ENCODE measurements around the gene SERPINE3.

SERPINE3 gene

GRCh38 chr13:51347099-51347498 lies 7.6 kb downstream of the SERPINE3 start:
- DNase-seq (ENCODE audit: insufficient read length): no peak
- FAIRE-seq: no peak

DNA sequence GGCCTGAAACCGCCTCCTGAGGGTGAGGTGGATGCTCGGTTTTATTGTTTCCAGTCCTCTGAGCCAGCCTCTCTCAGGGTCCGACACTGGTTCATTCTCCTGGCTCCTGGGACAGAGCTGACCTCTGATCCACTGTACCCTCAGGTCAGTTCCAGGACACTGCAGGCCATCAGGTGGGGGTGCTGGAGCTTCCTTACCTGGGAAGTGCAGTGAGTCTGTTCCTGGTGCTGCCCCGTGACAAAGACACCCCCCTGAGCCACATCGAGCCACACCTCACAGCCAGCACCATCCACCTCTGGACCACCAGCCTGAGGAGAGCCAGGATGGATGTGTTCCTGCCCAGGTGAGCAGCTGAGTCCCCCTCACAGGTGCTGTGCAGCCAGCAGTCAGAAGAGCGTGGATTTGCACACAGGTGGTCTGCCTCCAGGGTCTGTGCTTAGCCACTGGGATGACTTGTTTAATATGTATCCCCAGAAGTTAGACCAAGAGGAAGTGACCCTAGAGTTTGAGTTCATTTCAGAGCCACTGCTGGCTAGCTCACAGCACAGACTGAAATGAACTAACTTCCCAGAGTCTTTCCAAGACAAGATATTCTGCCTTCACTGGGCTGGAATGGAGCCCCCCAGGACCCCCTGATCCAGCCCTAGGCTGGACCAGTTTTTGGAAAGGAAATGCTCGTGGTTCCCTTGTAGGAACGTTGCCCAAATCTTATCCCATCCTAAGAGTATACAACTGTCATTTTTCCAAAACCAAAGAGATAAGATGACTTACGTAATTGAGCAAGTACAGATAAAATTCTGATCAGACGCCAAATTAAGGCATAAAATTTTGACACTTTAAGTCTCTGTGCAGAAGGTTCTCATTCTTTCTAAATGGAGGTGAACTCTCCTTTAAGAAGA lies 8.8 kb downstream of the SERPINE3 start:
- TF ChIP-seq POLR2AphosphoS5 (IDR thresholded peaks at IDR 0.05; ENCODE audit: low read depth, low read length) (no peak), TAF1 (IDR thresholded peaks at IDR 0.05; ENCODE audit: borderline replicate concordance, low read depth, low read length) (no peak), POLR2A (IDR thresholded peaks at IDR 0.05; ENCODE audit: low read depth, low read length) (no peak)
- FAIRE-seq (no peak), DNase-seq (ENCODE audit: insufficient read length) (no peak)

More at GRCh38 chr13:51347099-51347498, 7.6 kb downstream of the SERPINE3 start:
- TF ChIP-seq POLR2A (IDR thresholded peaks at IDR 0.05; ENCODE audit: low read depth, low read length) (no peak), POLR2AphosphoS5 (IDR thresholded peaks at IDR 0.05; ENCODE audit: low read depth, low read length) (no peak), TAF1 (IDR thresholded peaks at IDR 0.05; ENCODE audit: borderline replicate concordance, low read depth, low read length) (no peak)

GRCh38 chr13:51349016-51349415 lies 9.5 kb downstream of the SERPINE3 start:
- DNase-seq (ENCODE audit: insufficient read length) (no peak), FAIRE-seq (no peak)
- TF ChIP-seq POLR2A (IDR thresholded peaks at IDR 0.05; ENCODE audit: low read depth, low read length) (no peak), TAF1 (IDR thresholded peaks at IDR 0.05; ENCODE audit: borderline replicate concordance, low read depth, low read length) (no peak), POLR2AphosphoS5 (IDR thresholded peaks at IDR 0.05; ENCODE audit: low read depth, low read length) (no peak)

DNA sequence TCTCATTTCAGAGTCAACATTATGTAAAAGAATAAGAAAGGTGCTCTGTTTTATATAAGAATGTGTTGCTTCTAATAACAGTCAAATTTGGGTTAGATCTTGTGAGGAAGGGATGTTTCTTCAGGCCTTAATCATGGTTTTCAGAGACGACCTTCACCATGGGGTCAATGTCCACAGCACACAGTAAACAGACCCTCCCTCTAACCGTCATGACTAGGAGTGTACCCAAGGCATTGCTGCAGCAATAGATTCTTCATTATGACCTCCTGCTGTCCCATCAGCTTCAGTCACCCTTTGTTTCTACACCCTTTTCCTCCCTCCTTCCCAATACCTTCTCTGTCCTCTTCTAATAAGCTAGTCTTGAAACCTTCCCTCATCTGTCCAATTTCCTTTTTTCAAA lies 15.7 kb downstream of the SERPINE3 start:
- DNase-seq (ENCODE audit: insufficient read length) (no peak), FAIRE-seq (no peak)
- no peak for TF ChIP-seq POLR2AphosphoS5 (IDR thresholded peaks at IDR 0.05; ENCODE audit: low read depth, low read length)
- no peak for TF ChIP-seq POLR2A (IDR thresholded peaks at IDR 0.05; ENCODE audit: low read depth, low read length)
- no peak for TF ChIP-seq TAF1 (IDR thresholded peaks at IDR 0.05; ENCODE audit: borderline replicate concordance, low read depth, low read length)

DNA sequence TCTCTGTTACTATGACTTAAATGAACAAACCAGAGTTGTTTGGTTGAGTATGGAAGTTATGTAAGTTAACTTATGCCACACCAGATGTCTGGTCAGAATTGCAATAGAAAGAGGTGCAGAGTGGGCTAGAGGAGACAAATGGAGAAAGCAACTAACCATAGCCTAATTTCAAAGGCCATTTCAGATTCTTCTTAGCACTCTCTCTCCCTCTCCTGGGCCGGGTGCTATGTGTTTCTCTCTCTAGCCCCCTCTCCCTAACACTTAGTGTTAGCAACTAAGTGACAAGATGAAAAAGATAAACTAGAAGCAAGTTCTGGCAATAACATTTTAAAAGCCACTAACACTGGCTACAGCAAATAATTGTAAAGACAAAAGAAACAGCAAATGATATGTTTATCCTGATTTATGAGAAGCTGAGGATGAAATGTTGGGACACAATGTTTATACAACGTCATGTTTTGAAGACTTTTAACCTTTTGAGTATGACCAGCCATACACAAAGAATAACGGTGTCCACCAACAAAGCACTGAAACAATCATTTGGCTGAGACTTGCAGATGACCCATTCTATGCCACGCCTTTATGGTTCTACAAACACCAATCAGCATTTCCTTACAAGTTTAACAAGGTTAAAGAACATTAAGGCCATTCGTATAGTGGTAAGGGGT lies 18.6 kb downstream of the SERPINE3 start:
- no peak for FAIRE-seq
- no peak for TF ChIP-seq TAF1 (IDR thresholded peaks at IDR 0.05; ENCODE audit: borderline replicate concordance, low read depth, low read length)
- no peak for TF ChIP-seq POLR2AphosphoS5 (IDR thresholded peaks at IDR 0.05; ENCODE audit: low read depth, low read length)
- no peak for TF ChIP-seq POLR2A (IDR thresholded peaks at IDR 0.05; ENCODE audit: low read depth, low read length)
- no peak for DNase-seq (ENCODE audit: insufficient read length)

- DNase-seq (ENCODE audit: insufficient read length) (no peak), FAIRE-seq (no peak)
- TF ChIP-seq POLR2A (IDR thresholded peaks at IDR 0.05; ENCODE audit: low read depth, low read length) (no peak), TAF1 (IDR thresholded peaks at IDR 0.05; ENCODE audit: borderline replicate concordance, low read depth, low read length) (no peak), POLR2AphosphoS5 (IDR thresholded peaks at IDR 0.05; ENCODE audit: low read depth, low read length) (no peak)
Observed at GRCh38 chr13:51359352-51359751, 19.9 kb downstream of the SERPINE3 start.

DNA sequence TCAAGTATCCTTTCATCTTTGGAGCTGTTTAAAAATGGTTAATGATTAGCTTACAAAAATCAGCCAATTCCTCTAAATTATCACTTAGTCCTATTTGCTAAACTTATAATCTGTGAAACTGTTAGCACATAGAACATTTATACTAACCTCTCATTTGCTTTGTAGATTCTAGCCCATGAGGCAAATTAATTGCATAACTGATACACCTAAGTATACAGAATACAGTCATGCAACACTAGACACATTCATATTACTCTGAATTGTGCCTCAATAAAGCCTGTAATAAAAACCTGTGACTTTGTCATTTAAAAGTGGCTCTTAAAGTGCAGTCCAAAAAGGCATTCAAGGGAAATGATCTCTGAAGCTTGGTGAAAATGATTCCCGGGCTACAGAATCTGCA lies 21.0 kb downstream of the SERPINE3 start:
- no peak for FAIRE-seq
- TF ChIP-seq TAF1 (IDR thresholded peaks at IDR 0.05; ENCODE audit: borderline replicate concordance, low read depth, low read length): no peak
- DNase-seq (ENCODE audit: insufficient read length): no peak

DNA sequence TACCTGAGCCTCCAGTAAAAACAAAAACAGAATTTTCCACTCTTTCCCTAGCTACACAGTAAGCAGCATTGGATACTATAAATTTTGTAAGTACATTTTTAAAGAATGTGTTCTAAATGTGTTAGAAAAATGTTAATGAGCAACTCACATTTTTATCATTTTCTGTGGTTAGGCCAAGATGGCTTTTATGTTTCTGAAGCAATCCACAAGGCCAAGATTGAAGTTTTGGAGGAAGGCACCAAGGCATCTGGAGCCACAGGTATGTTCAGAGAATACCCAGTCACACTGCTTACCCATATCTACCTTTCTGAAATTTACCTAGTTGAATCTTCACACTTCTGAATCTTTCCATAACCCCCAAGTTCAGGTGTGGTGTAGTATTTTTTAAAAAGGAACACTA lies 21.6 kb downstream of the SERPINE3 start:
- FAIRE-seq: no peak
- TF ChIP-seq TAF1 (IDR thresholded peaks at IDR 0.05; ENCODE audit: borderline replicate concordance, low read depth, low read length) (no peak), POLR2A (IDR thresholded peaks at IDR 0.05; ENCODE audit: low read depth, low read length) (no peak), POLR2AphosphoS5 (IDR thresholded peaks at IDR 0.05; ENCODE audit: low read depth, low read length) (no peak)

GRCh38 chr13:51363625-51364024 lies 24.1 kb downstream of the SERPINE3 start:
- no peak for FAIRE-seq
- DNase-seq (ENCODE audit: insufficient read length): no peak
- no peak for TF ChIP-seq POLR2A (IDR thresholded peaks at IDR 0.05; ENCODE audit: low read depth, low read length)
- TF ChIP-seq TAF1 (IDR thresholded peaks at IDR 0.05; ENCODE audit: borderline replicate concordance, low read depth, low read length): no peak

More for the DNA sequence above, 21.6 kb downstream of the SERPINE3 start:
- no peak for DNase-seq (ENCODE audit: insufficient read length)

DNA sequence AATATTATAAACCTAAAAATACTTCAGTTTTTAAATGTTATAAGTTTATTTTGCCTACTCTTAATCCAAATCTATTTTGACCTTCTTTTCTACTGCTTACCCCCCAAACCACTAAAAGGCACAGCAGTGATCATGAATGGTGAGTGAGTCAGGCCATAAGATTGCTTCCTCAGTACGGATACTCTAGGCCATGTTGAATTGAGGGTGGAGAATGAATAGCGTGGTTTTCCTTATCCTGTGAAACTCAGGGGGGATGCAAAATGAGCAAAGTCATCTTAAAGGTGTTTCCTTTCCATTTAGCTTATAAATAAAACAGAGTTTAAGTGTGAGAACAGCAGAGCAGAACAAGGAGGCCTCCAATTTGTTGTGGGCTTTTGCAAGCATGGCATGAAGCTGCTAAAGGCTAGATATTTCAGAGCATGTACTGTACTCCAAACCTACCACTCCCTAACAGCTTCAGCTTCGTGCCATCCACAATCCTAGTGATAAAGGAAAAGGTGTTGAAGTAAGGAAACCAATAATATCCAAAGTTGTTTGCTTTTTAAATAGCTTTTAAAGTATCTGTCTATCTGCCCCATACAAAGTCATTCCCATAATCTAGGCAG lies 25.0 kb downstream of the SERPINE3 start:
- FAIRE-seq (peak; percentile 17), DNase-seq (ENCODE audit: insufficient read length) (no peak)
- no peak for TF ChIP-seq POLR2AphosphoS5 (IDR thresholded peaks at IDR 0.05; ENCODE audit: low read depth, low read length)
- TF ChIP-seq TAF1 (IDR thresholded peaks at IDR 0.05; ENCODE audit: borderline replicate concordance, low read depth, low read length): no peak
- TF ChIP-seq POLR2A (IDR thresholded peaks at IDR 0.05; ENCODE audit: low read depth, low read length): no peak

DNA sequence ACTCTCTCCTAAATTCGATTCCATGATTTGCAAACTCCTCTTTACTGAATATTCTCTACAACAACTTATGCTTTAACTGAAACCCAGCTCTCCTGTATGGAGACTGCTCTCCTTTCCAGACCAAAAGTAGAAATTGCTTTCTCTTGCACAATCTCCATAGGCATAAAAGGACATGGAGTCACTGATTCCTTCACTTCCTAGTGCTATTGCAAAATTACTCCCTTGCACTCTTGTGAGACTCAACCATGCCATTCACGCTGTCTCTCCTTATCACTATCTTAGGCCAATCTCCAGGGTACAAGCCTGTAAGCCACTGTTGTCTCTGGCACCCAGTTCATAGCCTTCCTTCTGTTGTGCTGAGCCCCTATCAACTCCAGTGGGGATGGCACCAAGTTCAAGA lies 30.6 kb downstream of the SERPINE3 start:
- FAIRE-seq (no peak), DNase-seq (ENCODE audit: insufficient read length) (no peak)
- no peak for TF ChIP-seq TAF1 (IDR thresholded peaks at IDR 0.05; ENCODE audit: borderline replicate concordance, low read depth, low read length)

- DNase-seq (ENCODE audit: insufficient read length): no peak
- TF ChIP-seq POLR2AphosphoS5 (IDR thresholded peaks at IDR 0.05; ENCODE audit: low read depth, low read length) (no peak), TAF1 (IDR thresholded peaks at IDR 0.05; ENCODE audit: borderline replicate concordance, low read depth, low read length) (no peak), POLR2A (IDR thresholded peaks at IDR 0.05; ENCODE audit: low read depth, low read length) (no peak)
- no peak for FAIRE-seq
Observed at GRCh38 chr13:51370811-51371210, 31.3 kb downstream of the SERPINE3 start.

Data from GM12892 (cell line).